H1 (cell line): ENCODE results near the gene MT2A. TPM values are rescaled to one million over a fixed set of nuclear protein-coding genes. Genes with fewer than 3 reads are reported as not detected.

Source experiments
- CTCF ChIA-PET: fragments of 300-600 bp; sonication (Branson Sonifier 250); formaldehyde crosslinking; loops from one replicate; lab custom pipeline; 2021; ENCODE audit not compliant: partially characterized antibody; lab: Charles Lee
- POLR2A ChIA-PET: fragments of 300-600 bp; sonication (Branson Sonifier 250); formaldehyde crosslinking; loops from one replicate; lab custom pipeline; 2021; ENCODE audit warnings: inconsistent platforms; ENCODE audit not compliant: partially characterized antibody; lab: Charles Lee
- DNase-seq, 2 experiments: peaks; one replicate each; pipeline versions ENCODE4 v3.0.0 to v3.0.0-alpha.2; 2010 to 2022; ENCODE audit warnings: low spot score in 2 of 2, low read depth in 1 of 2, mixed read lengths in 1 of 2
- FAIRE-seq: peaks from 2 replicates; lab custom pipeline; 2011; peaks lifted over from hg19 to GRCh38; lab: Jason Lieb, UNC
- H2AFZ ChIP-seq: 2 replicates; pipeline ENCODE4 v1.8.1; 2012; ENCODE audit warnings: low read length, inconsistent platforms
- H2AK5ac ChIP-seq: 2 replicates; pipeline ENCODE4 v1.6.1; 2013; ENCODE audit warnings: low read depth, low read length
- H2BK120ac ChIP-seq: replicated peaks from 2 replicates; pipeline ENCODE3; 2013; ENCODE audit warnings: low read depth, low read length, inconsistent platforms
- H2BK12ac ChIP-seq: 2 replicates; pipeline ENCODE4 v1.6.1; 2013; ENCODE audit warnings: low read depth, low read length
- H2BK15ac ChIP-seq: 2 replicates; pipeline ENCODE4 v1.6.1; 2013; ENCODE audit warnings: low read length
- H2BK20ac ChIP-seq: 2 replicates; pipeline ENCODE4 v1.6.1; 2013; ENCODE audit warnings: low read length
- H2BK5ac ChIP-seq: 2 replicates; pipeline ENCODE4 v1.6.1; 2013; ENCODE audit warnings: low read depth, low read length
- H3K14ac ChIP-seq: 2 replicates; pipeline ENCODE4 v1.6.1; 2013; ENCODE audit warnings: inconsistent platforms; ENCODE audit not compliant: insufficient read length
- H3K18ac ChIP-seq: 2 replicates; pipeline ENCODE4 v1.6.1; 2013; ENCODE audit warnings: low read length; ENCODE audit errors: extremely low read depth
- H3K23ac ChIP-seq: 2 replicates; pipeline ENCODE4 v1.6.1; 2013; ENCODE audit warnings: inconsistent platforms; ENCODE audit not compliant: insufficient read length
- H3K23me2 ChIP-seq: 2 replicates; pipeline ENCODE4 v1.6.1; 2013; ENCODE audit warnings: low read depth, low read length
- H3K27ac ChIP-seq: 2 replicates; pipeline ENCODE4 v1.6.1; 2011; ENCODE audit warnings: low read depth, low read length, inconsistent platforms
- H3K27me3 ChIP-seq, 4 experiments: replicated peaks in 1 of 4; 1 replicate in 1 of 4; 2 replicates in 3 of 4; pipeline versions ENCODE4 v1.6.1 to v1.8.1; 2011 to 2013; ENCODE audit warnings: low read length in 3 of 4, mild to moderate bottlenecking in 3 of 4, inconsistent platforms in 2 of 4, mixed read lengths in 2 of 4, moderate library complexity in 1 of 4; ENCODE audit not compliant: control insufficient read depth in 3 of 4, insufficient read depth in 3 of 4; ENCODE audit errors: extremely low read depth in 1 of 4
- H3K36me3 ChIP-seq, 4 experiments: 2 replicates each; pipeline versions ENCODE4 v1.6.1 to v1.8.1; 2011 to 2013; ENCODE audit warnings: mild to moderate bottlenecking in 4 of 4, low read length in 3 of 4, moderate library complexity in 2 of 4, control low read depth in 1 of 4, inconsistent platforms in 1 of 4; ENCODE audit not compliant: insufficient read depth in 4 of 4, control insufficient read depth in 2 of 4
- H3K4ac ChIP-seq: replicated peaks from 2 replicates; pipeline ENCODE3; 2013; ENCODE audit warnings: low read length, low read depth, mixed read lengths, inconsistent platforms; ENCODE audit not compliant: insufficient read length
- H3K4me1 ChIP-seq, 4 experiments: replicated peaks in 1 of 4; 1 replicate in 1 of 4; 2 replicates in 3 of 4; pipeline versions ENCODE4 v1.6.1 to v1.8.1; 2011 to 2013; ENCODE audit warnings: low read length in 3 of 4, inconsistent platforms in 2 of 4, mixed read lengths in 1 of 4; ENCODE audit not compliant: insufficient read depth in 4 of 4, control insufficient read depth in 3 of 4
- H3K4me2 ChIP-seq, 2 experiments: 2 replicates each; pipeline versions ENCODE4 v1.6.1 to v1.8.1; 2011 to 2013; ENCODE audit warnings: low read depth in 2 of 2, low read length in 2 of 2, control low read depth in 1 of 2, inconsistent platforms in 1 of 2, mild to moderate bottlenecking in 1 of 2; ENCODE audit not compliant: insufficient read depth in 1 of 2
- H3K4me3 ChIP-seq, 4 experiments: fragments of 200-600, 300-600 bp in 1 of 4; sonication (generic), shearing (Covaris generic), sonication (Bioruptor Twin) in 1 of 4; 2 replicates each; pipeline versions ENCODE4 v1.5.1 to v1.8.1; 2011 to 2016; ENCODE audit warnings: low read length in 4 of 4, low read depth in 3 of 4, control low read depth in 2 of 4, inconsistent platforms in 2 of 4, mild to moderate bottlenecking in 2 of 4, mixed read lengths in 1 of 4, moderate library complexity in 1 of 4; ENCODE audit not compliant: insufficient read depth in 2 of 4; ENCODE audit errors: extremely low read depth in 1 of 4
- H3K56ac ChIP-seq: replicated peaks from 2 replicates; pipeline ENCODE3; 2013; ENCODE audit warnings: low read depth, mild to moderate bottlenecking, mixed read lengths, low read length, inconsistent platforms; ENCODE audit not compliant: insufficient read length
- H3K79me1 ChIP-seq: 2 replicates; pipeline ENCODE4 v1.6.1; 2013; ENCODE audit warnings: low read depth, low read length, control low read depth
- H3K79me2 ChIP-seq, 2 experiments: 2 replicates each; pipeline versions ENCODE4 v1.6.1 to v1.8.1; 2012 to 2013; ENCODE audit warnings: low read length in 2 of 2, mild to moderate bottlenecking in 2 of 2, inconsistent platforms in 1 of 2; ENCODE audit not compliant: insufficient read depth in 2 of 2, control insufficient read depth in 1 of 2
- H3K9ac ChIP-seq, 4 experiments: replicated peaks in 1 of 4; 1 replicate in 1 of 4; 2 replicates in 3 of 4; pipeline versions ENCODE4 v1.6.1 to v1.8.1; 2011 to 2013; ENCODE audit warnings: low read depth in 3 of 4, low read length in 3 of 4, control low read depth in 2 of 4, mild to moderate bottlenecking in 2 of 4, moderate library complexity in 2 of 4, inconsistent platforms in 1 of 4; ENCODE audit errors: extremely low read depth in 1 of 4
- H3K9me3 ChIP-seq, 2 experiments: 2 replicates each; pipeline versions ENCODE4 v1.6.1 to v1.8.1; 2012 to 2013; ENCODE audit warnings: mild to moderate bottlenecking in 2 of 2, moderate library complexity in 2 of 2, control low read depth in 1 of 2, inconsistent platforms in 1 of 2, low read depth in 1 of 2, low read length in 1 of 2, mixed read lengths in 1 of 2; ENCODE audit not compliant: insufficient read depth in 2 of 2
- H4K20me1 ChIP-seq, 2 experiments: replicated peaks in 1 of 2; 2 replicates each; pipeline versions ENCODE3 to v1.8.1; 2011 to 2013; ENCODE audit warnings: inconsistent platforms in 2 of 2, low read length in 2 of 2, mild to moderate bottlenecking in 1 of 2; ENCODE audit not compliant: insufficient read depth in 2 of 2, control insufficient read depth in 1 of 2
- H4K5ac ChIP-seq: 2 replicates; pipeline ENCODE4 v1.6.1; 2013; ENCODE audit warnings: low read length, low read depth, mixed read lengths, inconsistent platforms; ENCODE audit not compliant: insufficient read length
- H4K8ac ChIP-seq: 2 replicates; pipeline ENCODE4 v1.8.0; 2013; ENCODE audit warnings: mild to moderate bottlenecking, moderate library complexity, low read length, inconsistent platforms; ENCODE audit not compliant: insufficient read depth; ENCODE audit errors: extremely low read depth
- H4K91ac ChIP-seq: replicated peaks from 2 replicates; pipeline ENCODE3; 2013; ENCODE audit warnings: low read length, mixed read lengths, inconsistent platforms; ENCODE audit not compliant: insufficient read length
- MAX ChIP-seq: IDR thresholded peaks from 2 replicates; pipeline ENCODE4 v1.6.1; 2012; ENCODE audit warnings: inconsistent platforms
- USF2 ChIP-seq: IDR thresholded peaks from 2 replicates; pipeline ENCODE4 v1.6.1; 2011; ENCODE audit warnings: low read length, improper control_type of control experiment
- WGBS, 2 experiments: shearing (Covaris generic) in 1 of 2; methylation state at CpG; one replicate each; pipeline versions ENCODE4 v1.1.6 to v1.1.7; 2013 to 2015; ENCODE audit warnings: low lambda C conversion rate in 2 of 2, mixed read lengths in 2 of 2, inconsistent platforms in 1 of 2, low coverage in 1 of 2, missing lambda C conversion rate in 1 of 2; ENCODE audit not compliant: insufficient replicate concordance in 2 of 2, insufficient coverage in 1 of 2, insufficient read length in 1 of 2; ENCODE audit errors: extremely low coverage in 1 of 2, missing lambda C conversion rate in 1 of 2; 5-methylcytosine and 5-hydroxymethylcytosine counted together
- polyA plus RNA-seq, 7 experiments: library from polyadenylated mRNA; depleted of rRNA in 3 of 7; stranded (reverse) in 5 of 7; unstranded in 2 of 7; fragments of >200 nt in 5 of 7; fragments of 200-250 nt in 2 of 7; gene quantifications; 1 replicate in 5 of 7; 2 replicates in 1 of 7; 4 replicates in 1 of 7; pipeline versions ENCODE4 v1.2.1 to v1.2.3, GENCODE V29; 2011 to 2013; ENCODE audit warnings: missing spikeins in 2 of 7, mixed read lengths in 2 of 7
- total RNA-seq: library from RNA; stranded (reverse); fragmentation: NEBNext Ultra II Directional; extraction: Animal tissue kit (Norgen Biotek cat#: 25700); gene quantifications from 2 replicates; pipeline ENCODE4 v1.2.1, GENCODE V29; 2021

MT2A gene
- total and polyA plus RNA-seq, 2 of the 8 experiments (the other 6 are each of a cell fraction or from before 2014, with no cell fraction given) = 9.5 to 30.1 TPM

- WGBS, 2 experiments = 89% methylated on average over 4 of the region's 4 CpGs; no CpG with 5 or more reads in 1 of the 2 experiments
- Histone ChIP-seq H2BK20ac (no peak overlapping the region), H3K27ac (no peak overlapping the region), H2BK12ac (no peak overlapping the region), H3K14ac (no peak overlapping the region), H3K4me3 (no peak overlapping the region), H2AK5ac (no peak overlapping the region), H3K27me3 (no peaks in the 10 kb centered on the region; a peak in 2 of 7 replicates), H2BK120ac (no peak overlapping the region), H2BK15ac (no peak overlapping the region), H4K5ac (no peak overlapping the region), H3K56ac (no peak overlapping the region), H2BK5ac (no peak overlapping the region), H3K18ac (no peak overlapping the region), H3K4ac (no peak overlapping the region), H4K91ac (no peak overlapping the region), H3K4me1 (no peaks in the 10 kb centered on the region), H3K79me2 (no peaks in the 10 kb centered on the region), H3K23ac (no peak overlapping the region), H3K4me2 (no peak overlapping the region), H3K79me1 (no peaks in the 10 kb centered on the region), H3K36me3 (no peaks in the 10 kb centered on the region), H4K20me1 (peaks cover 0 to 3% of the 10 kb centered on the region in 2 experiments), H4K8ac (no peak overlapping the region), H3K9me3 (no peaks in the 10 kb centered on the region), H3K9ac (no peak overlapping the region), H2AFZ (no peak overlapping the region), H3K23me2 (peaks cover 2% of the 10 kb centered on the region; the same call in 1 of the 2 replicates)
- FAIRE-seq (no peak), DNase-seq (no peak)
- TF ChIP-seq MAX (no peak), USF2 (no peak)
- POLR2A ChIA-PET = no interaction called here
- CTCF ChIA-PET = no interaction called here
These were observed 49.3 kb upstream of the MT2A start for GRCh38 chr16:56559109-56559508.
